ENCODE data around the gene TEX264. TPM values are rescaled to one million over a fixed set of nuclear protein-coding genes. Genes with fewer than 3 reads are reported as not detected.

Gene TEX264
- total RNA-seq, 2 experiments from 2014 or later: 24.9 to 25.9 TPM

GRCh38 chr3:51710631-51711351 is 39.7 kb downstream of the TEX264 start:
- ATAC-seq (ENCODE audit: poor library complexity): no peak
- DNase-seq: peak in 2 of 14 experiments; percentile 15 to 27
- POLR2A ChIA-PET: no interaction called here

GRCh38 chr3:51711352-51712037 is 40.4 kb downstream of the TEX264 start:
- Histone ChIP-seq H3K9me3 (ENCODE audit: control insufficient read depth in 1 of 2, insufficient read depth in 1 of 2, low read length in 2 of 2) (peaks cover 0 to 6% of the 10 kb centered on the region in 2 experiments), H3K4me1 (ENCODE audit: insufficient read depth, low read length) (peaks cover under 1% of the 10 kb centered on the region), H3K36me3 (ENCODE audit: insufficient read depth, low read length) (no peaks in the 10 kb centered on the region), H3K27me3 (ENCODE audit: control insufficient read depth in 1 of 2, insufficient read depth in 2 of 2, low read length in 2 of 2) (no peaks in the 10 kb centered on the region), H3K27ac (ENCODE audit: low read depth in 1 of 2, low read length in 2 of 2) (no peak overlapping the region), H3K4me3 (ENCODE audit: low read length) (no peak overlapping the region)
- DNase-seq: no peak
- Mint-ChIP-seq H3K36me3 (ENCODE audit: low read depth) (peaks cover 3% of the 10 kb centered on the region), H3K9me3 (no peaks in the 10 kb centered on the region), H3K27ac (no peak overlapping the region), H3K27me3 (no peaks in the 10 kb centered on the region), H3K4me3 (no peak overlapping the region), H3K4me1 (ENCODE audit: low read depth) (peaks cover 8% of the 10 kb centered on the region)
- POLR2A ChIA-PET: no interaction called here
- TF ChIP-seq CTCF (IDR thresholded peaks at IDR 0.05): no peak
- ATAC-seq (ENCODE audit: poor library complexity): no peak
- CTCF ChIA-PET: no interaction called here
- intact Hi-C loops (cut with DNase I, micrococcal nuclease): no loop called here

More at GRCh38 chr3:51710631-51711351, 39.7 kb downstream of the TEX264 start:
- H3K9me3 ChIP-seq (ENCODE audit: control insufficient read depth in 1 of 2, insufficient read depth in 1 of 2, low read length in 2 of 2): peaks cover 0 to 6% of the 10 kb centered on the region in 2 experiments
- intact Hi-C loops (cut with DNase I, micrococcal nuclease): no loop called here
- no peak overlapping the region for H3K4me3 ChIP-seq (ENCODE audit: low read length)
- H3K27me3 Mint-ChIP-seq: no peaks in the 10 kb centered on the region
- H3K36me3 Mint-ChIP-seq (ENCODE audit: low read depth): peaks cover 9% of the 10 kb centered on the region
- TF ChIP-seq CTCF (IDR thresholded peaks at IDR 0.05): no peak
- H3K27me3 ChIP-seq (ENCODE audit: control insufficient read depth in 1 of 2, insufficient read depth in 2 of 2, low read length in 2 of 2): no peaks in the 10 kb centered on the region
- CTCF ChIA-PET: no interaction called here
- no peak overlapping the region for H3K27ac Mint-ChIP-seq
- no peak overlapping the region for H3K27ac ChIP-seq (ENCODE audit: low read depth in 1 of 2, low read length in 2 of 2)
- peaks cover 4% of the 10 kb centered on the region for H3K4me1 ChIP-seq (ENCODE audit: insufficient read depth, low read length)
- peaks cover 15% of the 10 kb centered on the region for H3K4me1 Mint-ChIP-seq (ENCODE audit: low read depth)
- no peak overlapping the region for H3K4me3 Mint-ChIP-seq
- H3K9me3 Mint-ChIP-seq: no peaks in the 10 kb centered on the region
- H3K36me3 ChIP-seq (ENCODE audit: insufficient read depth, low read length): no peaks in the 10 kb centered on the region

- ChIA-PET POLR2A (no interaction called here), CTCF (no interaction called here)
- TF ChIP-seq CTCF (IDR thresholded peaks at IDR 0.05): no peak
- H3K27ac Mint-ChIP-seq: no peak overlapping the region
- H3K9me3 Mint-ChIP-seq: no peaks in the 10 kb centered on the region
- Histone ChIP-seq H3K4me1 (ENCODE audit: insufficient read depth, low read length) (no peaks in the 10 kb centered on the region), H3K27me3 (ENCODE audit: control insufficient read depth in 1 of 2, insufficient read depth in 2 of 2, low read length in 2 of 2) (no peaks in the 10 kb centered on the region), H3K27ac (ENCODE audit: low read depth in 1 of 2, low read length in 2 of 2) (no peak overlapping the region), H3K9me3 (ENCODE audit: control insufficient read depth in 1 of 2, insufficient read depth in 1 of 2, low read length in 2 of 2) (peaks cover 0 to 6% of the 10 kb centered on the region in 2 experiments), H3K4me3 (ENCODE audit: low read length) (no peak overlapping the region), H3K36me3 (ENCODE audit: insufficient read depth, low read length) (no peaks in the 10 kb centered on the region)
- H3K27me3 Mint-ChIP-seq: no peaks in the 10 kb centered on the region
- peaks cover 6% of the 10 kb centered on the region for H3K4me1 Mint-ChIP-seq (ENCODE audit: low read depth)
- intact Hi-C loops (cut with DNase I, micrococcal nuclease): no loop called here
- no peak overlapping the region for H3K4me3 Mint-ChIP-seq
- no peak for ATAC-seq (ENCODE audit: poor library complexity)
- no peak for DNase-seq
- no peaks in the 10 kb centered on the region for H3K36me3 Mint-ChIP-seq (ENCODE audit: low read depth)
These were observed 41.0 kb downstream of the TEX264 start for GRCh38 chr3:51712038-51712420.
